Ramos (cell line): ENCODE data around the gene TAF12.
"Not testable (repeated sequence)": the region's sequence is repeated elsewhere in the genome, so short reads cannot be mapped to it uniquely, and the experiment has no call there.

Experiments used
- in situ Hi-C: fragments of 300-500 bp; cut with MboI; formaldehyde crosslinking; loops from one replicate; pipeline ENCODE4 v1.14.3; 2022; ENCODE audit warnings: low sequenced_read_pairs; ENCODE audit not compliant: unreplicated experiment

TAF12 gene

GRCh38 chr1:28642847-28643635 is at the start of gene TAF12:
TSS of gene TAF12 (minus strand) at chr1:28643067. CDS start at chr1:28622081, 20,986 bp downstream.
- in situ Hi-C loops = loop anchor here (10.0 kb wide), 1 partner anchor 398 kb away; no protein-coding TSS in a partner anchor

- in situ Hi-C loops = not testable (repeated sequence)
Measured at GRCh38 chr1:28691627-28692026, 48.8 kb upstream of the TAF12 start.

GRCh38 chr1:28684937-28685336 is 42.1 kb upstream of the TAF12 start:
- in situ Hi-C loops = no loop called here

GRCh38 chr1:28682840-28683239 is 40.0 kb upstream of the TAF12 start:
- in situ Hi-C loops = no loop called here

GRCh38 chr1:28680151-28680550 is 37.3 kb upstream of the TAF12 start:
- in situ Hi-C loops = no loop called here

- in situ Hi-C loops = no loop called here
Measured at GRCh38 chr1:28675924-28676257, 33.0 kb upstream of the TAF12 start.

GRCh38 chr1:28672971-28673370 is 30.1 kb upstream of the TAF12 start:
- in situ Hi-C loops = not testable (repeated sequence)

GRCh38 chr1:28671254-28671780 is 28.4 kb upstream of the TAF12 start:
- in situ Hi-C loops = no loop called here

- in situ Hi-C loops = no loop called here
Measured at GRCh38 chr1:28668956-28669723, 26.3 kb upstream of the TAF12 start.

- in situ Hi-C loops = no loop called here
Measured at GRCh38 chr1:28668191-28668955, 25.5 kb upstream of the TAF12 start, which contains the start of gene GMEB1. TSS of gene GMEB1 (plus strand) at chr1:28668784. CDS start at chr1:28683613, 14,829 bp downstream.

- in situ Hi-C loops = no loop called here
Measured at GRCh38 chr1:28666806-28667205, 23.9 kb upstream of the TAF12 start.

- in situ Hi-C loops = no loop called here
Measured at GRCh38 chr1:28663871-28664470, 21.1 kb upstream of the TAF12 start.

GRCh38 chr1:28656335-28656734 is 13.5 kb upstream of the TAF12 start:
- in situ Hi-C loops = no loop called here

- in situ Hi-C loops = not testable (repeated sequence)
Measured at GRCh38 chr1:28655448-28656311, 12.8 kb upstream of the TAF12 start.

GRCh38 chr1:28653870-28654269 is 11.0 kb upstream of the TAF12 start:
- in situ Hi-C loops = not testable (repeated sequence)

- in situ Hi-C loops = not testable (repeated sequence)
Measured at GRCh38 chr1:28653063-28653462, 10.2 kb upstream of the TAF12 start.

- in situ Hi-C loops = loop anchor here (10.0 kb wide), 1 partner anchor 404 kb away; no protein-coding TSS in a partner anchor
Measured at GRCh38 chr1:28648474-28649198, 5.8 kb upstream of the TAF12 start, which contains the start of gene RNU11. TSS of gene RNU11 (plus strand) at chr1:28648600.

GRCh38 chr1:28648008-28648473 is 5.2 kb upstream of the TAF12 start:
- in situ Hi-C loops = loop anchor here (10.0 kb wide), 1 partner anchor 403 kb away; no protein-coding TSS in a partner anchor
